HepG2 (cell line): Measurements from ENCODE around the gene PDE8B. TPM values are rescaled to one million over a fixed set of nuclear protein-coding genes. Genes with fewer than 3 reads are reported as not detected.

Experiments
- ATAC-seq: fragments of 200-7000 bp; cut with Tn5 transposase; 3 replicates; pipeline ENCODE4 v1.9.1; 2020; ENCODE audit warnings: mild to moderate bottlenecking, moderate library complexity
- BruUV-seq: library from RNA; stranded (reverse); fragments of 400-500 nt; replicated peaks from 2 replicates; lab custom pipeline; 2021; lab: Mats Ljungman, UMichigan
- CTCF ChIA-PET: fragments of 300-600 bp; formaldehyde crosslinking; extraction: SDS; loops from one replicate; lab custom pipeline; 2021; ENCODE audit warnings: low total read pairs, inconsistent platforms, low intra/inter-chr PET ratio; lab: Yijun Ruan, JAX
- POLR2A ChIA-PET: fragments of 350-600 bp; sonication (Branson Sonifier 250); formaldehyde crosslinking; loops from one replicate; lab custom pipeline; 2020; ENCODE audit warnings: antibody characterized with exemption, inconsistent platforms; lab: Yijun Ruan, JAX
- DNase-seq: peaks from one replicate; pipeline ENCODE4 v3.0.0-alpha.2; 2015; ENCODE audit warnings: low spot score
- FAIRE-seq: peaks from 3 replicates; lab custom pipeline; 2011; peaks lifted over from hg19 to GRCh38; lab: Jason Lieb, UNC
- H2AFZ ChIP-seq: one replicate; pipeline ENCODE4 v1.6.1; 2011; ENCODE audit warnings: low read length, inconsistent platforms
- H3K27ac ChIP-seq: fragments of 300-600 bp; 3 replicates; pipeline ENCODE4 v1.8.0; 2011; ENCODE audit warnings: mixed run types, mild to moderate bottlenecking, mixed read lengths, low read length, inconsistent platforms; ENCODE audit not compliant: insufficient read depth; ENCODE audit errors: extremely low read length
- H3K27me3 ChIP-seq, 2 experiments: fragments of 200-600 bp in 1 of 2; 2 replicates in 1 of 2; 3 replicates in 1 of 2; pipeline versions ENCODE4 v1.6.0 to v1.8.0; 2011; ENCODE audit warnings: low read length in 2 of 2, mild to moderate bottlenecking in 2 of 2, moderate library complexity in 2 of 2, inconsistent platforms in 1 of 2; ENCODE audit not compliant: insufficient read depth in 2 of 2, control insufficient read depth in 1 of 2
- H3K36me3 ChIP-seq, 2 experiments: fragments of 200-600 bp in 1 of 2; replicated peaks in 1 of 2; 2 replicates in 1 of 2; 3 replicates in 1 of 2; pipeline versions ENCODE4 v1.5.1 to v1.8.0; 2011; ENCODE audit warnings: low read length in 2 of 2, inconsistent platforms in 1 of 2; ENCODE audit not compliant: insufficient read depth in 2 of 2, control insufficient read depth in 1 of 2
- H3K4me1 ChIP-seq: 2 replicates; pipeline ENCODE4 v1.5.1; 2012; ENCODE audit warnings: low read length, inconsistent platforms; ENCODE audit not compliant: insufficient read depth
- H3K4me2 ChIP-seq: 2 replicates; pipeline ENCODE4 v1.6.0; 2011; ENCODE audit warnings: low read depth, low read length, inconsistent platforms
- H3K4me3 ChIP-seq, 3 experiments: fragments of 200-600 bp in 1 of 3; sonication (generic), shearing (Covaris generic) in 1 of 3; replicated peaks in 1 of 3; 2 replicates each; pipeline ENCODE4 v1.5.1; 2011 to 2016; ENCODE audit warnings: low read length in 3 of 3, inconsistent platforms in 2 of 3, low read depth in 2 of 3, mild to moderate bottlenecking in 2 of 3, control low read depth in 1 of 3, mixed read lengths in 1 of 3; ENCODE audit not compliant: insufficient read depth in 1 of 3
- H3K79me2 ChIP-seq: one replicate; pipeline ENCODE4 v1.6.1; 2011; ENCODE audit warnings: low read length, inconsistent platforms; ENCODE audit not compliant: insufficient read depth
- H3K9ac ChIP-seq: 2 replicates; pipeline ENCODE4 v1.6.0; 2011; ENCODE audit warnings: mild to moderate bottlenecking, low read depth, low read length, inconsistent platforms; ENCODE audit not compliant: insufficient read depth
- H3K9me3 ChIP-seq: 2 replicates; pipeline ENCODE4 v1.5.1; 2012; ENCODE audit warnings: mild to moderate bottlenecking, low read length
- H4K20me1 ChIP-seq: 2 replicates; pipeline ENCODE4 v1.6.0; 2011; ENCODE audit warnings: inconsistent platforms, mild to moderate bottlenecking, low read length, moderate library complexity; ENCODE audit not compliant: insufficient read depth
- BCLAF1 ChIP-seq: fragments of 450-650 bp; IDR thresholded peaks from 2 replicates; pipeline ENCODE4 v1.6.1; 2017; ENCODE audit warnings: mild to moderate bottlenecking
- EP300 ChIP-seq, 3 experiments: sonication (generic) in 1 of 3; formaldehyde crosslinking in 1 of 3; IDR thresholded peaks; 2 replicates each; pipeline versions ENCODE4 v1.5.1 to v1.6.1; 2011 to 2020; ENCODE audit warnings: low read depth in 2 of 3, low read length in 2 of 3, borderline replicate concordance in 1 of 3, improper control_type of control experiment in 1 of 3, mild to moderate bottlenecking in 1 of 3, missing genetic modification reagents in 1 of 3, moderate library complexity in 1 of 3
- FOSL2 ChIP-seq: sonication (generic); formaldehyde crosslinking; IDR thresholded peaks from 2 replicates; pipeline ENCODE4 v1.4.0; 2020; ENCODE audit warnings: missing genetic modification reagents
- NR2C2 ChIP-seq: sonication (generic); formaldehyde crosslinking; IDR thresholded peaks from 2 replicates; pipeline ENCODE4 v1.4.0; 2020; ENCODE audit warnings: missing genetic modification reagents, mild to moderate bottlenecking, moderate library complexity, borderline replicate concordance
- PLSCR1 ChIP-seq: sonication (generic); formaldehyde crosslinking; IDR thresholded peaks from 2 replicates; pipeline ENCODE4 v1.5.0; 2020; ENCODE audit warnings: missing genetic modification reagents, mild to moderate bottlenecking, borderline replicate concordance
- SOX5 ChIP-seq: IDR thresholded peaks from 2 replicates; pipeline ENCODE4 v1.6.1; 2016; ENCODE audit warnings: borderline replicate concordance
- ZNF235 ChIP-seq: sonication (generic); formaldehyde crosslinking; IDR thresholded peaks from 2 replicates; pipeline ENCODE4 v1.8.1; 2023; ENCODE audit warnings: mild to moderate bottlenecking, missing genetic modification reagents, borderline replicate concordance
- ZNF672 ChIP-seq: sonication (generic); formaldehyde crosslinking; IDR thresholded peaks from 2 replicates; pipeline ENCODE4 v1.8.1; 2022; ENCODE audit warnings: missing genetic modification reagents
- ZNF850 ChIP-seq: sonication (generic); formaldehyde crosslinking; conservative IDR thresholded peaks from 2 replicates; pipeline ENCODE4 v1.9.0; 2021; ENCODE audit warnings: mild to moderate bottlenecking, missing genetic modification reagents
- WGBS: methylation state at CpG from one replicate; pipeline ENCODE4 v1.1.6; 2017; ENCODE audit warnings: low lambda C conversion rate; 5-methylcytosine and 5-hydroxymethylcytosine counted together
- in situ Hi-C: cut with HindIII; loops from 2 replicates; pipeline ENCODE4 v1.10.0; 2017; ENCODE audit warnings: low pct_unique_long_range_greater_than_20kb; ENCODE audit not compliant: extremely low pct_ligation_motif_present
- intact Hi-C: fragments of 100-400 bp; cut with micrococcal nuclease; formaldehyde crosslinking; loops from one replicate; pipeline ENCODE4 v1.10.0; 2022; ENCODE audit not compliant: unreplicated experiment
- polyA plus RNA-seq, 8 experiments: library from polyadenylated mRNA; depleted of rRNA in 3 of 8; stranded (reverse) in 7 of 8; unstranded in 1 of 8; fragments of >200 nt; fragmentation: Illumina TruSeq in 4 of 8; extraction: Trizol in 4 of 8; gene quantifications; 2 replicates each; pipeline versions ENCODE4 v1.2.1 to v1.2.3, GENCODE V29; 2011 to 2016; ENCODE audit warnings: low read depth in 4 of 8, missing spikeins in 1 of 8, mixed read lengths in 1 of 8; ENCODE audit not compliant: insufficient read depth in 1 of 8
- total RNA-seq, 5 experiments: library from RNA; depleted of rRNA; stranded (reverse); fragments of >200 nt; fragmentation: Illumina TruSeq; extraction: Trizol; gene quantifications; 2 replicates each; pipeline ENCODE4 v1.2.3, GENCODE V29; 2016; ENCODE audit warnings: low read depth in 1 of 5

PDE8B gene
- total and polyA plus RNA-seq, 2 of the 13 experiments (the other 11 are each of a cell fraction or from before 2014, with no cell fraction given), result 0.07 TPM; not detected in 1

- H3K27me3 ChIP-seq, result peaks cover 0 to 4% of the 10 kb centered on the region in 2 experiments; a peak in 1 of 5 replicates
- in situ Hi-C loops, result no loop called here
- DNase-seq, result no peak
- FAIRE-seq, result no peak
- H3K79me2 ChIP-seq, result no peaks in the 10 kb centered on the region
- no peaks in the 10 kb centered on the region for H3K36me3 ChIP-seq
- ChIA-PET POLR2A (no interaction called here), CTCF (no interaction called here)
- no peaks in the 10 kb centered on the region for H3K4me1 ChIP-seq
- no peak overlapping the region for H2AFZ ChIP-seq
- no peak overlapping the region for H3K4me3 ChIP-seq
- ATAC-seq, result no peak
- H3K4me2 ChIP-seq, result no peak overlapping the region
- no peak overlapping the region for H3K27ac ChIP-seq
- BruUV-seq, result no TSS peak
- intact Hi-C loops, result no loop called here
- TF ChIP-seq ZNF235 (CRISPR knock-in tag) (no peak), ZNF850 (CRISPR knock-in tag) (no peak), BCLAF1 (no peak), ZNF672 (CRISPR knock-in tag) (no peak), SOX5 (CRISPR knock-in tag) (no peak), EP300 (IDR thresholded peaks at IDR 0.05; ENCODE audit: low read depth in 2 of 2, low read length in 2 of 2) (no peak), EP300 (CRISPR knock-in tag; IDR thresholded peaks at IDR 0.05; ENCODE audit: borderline replicate concordance) (no peak), FOSL2 (CRISPR knock-in tag) (no peak), PLSCR1 (CRISPR knock-in tag) (no peak), NR2C2 (CRISPR knock-in tag) (no peak)
- TF ChIP-seq, all 625 proteins: peak for 0
- H3K9me3 ChIP-seq, result no peaks in the 10 kb centered on the region
- no peak overlapping the region for H3K9ac ChIP-seq
- no peaks in the 10 kb centered on the region for H4K20me1 ChIP-seq
- WGBS, result 25% methylated on average over 8 of the region's 8 CpGs
These were observed 21.1 kb downstream of the PDE8B start for GRCh38 chr5:77231471-77232138.
